H9 (cell line): ENCODE measurements around the gene ZP1. TPM values are rescaled to one million over a fixed set of nuclear protein-coding genes. Genes with fewer than 3 reads are reported as not detected.

Source experiments
- DNase-seq: peaks from one replicate; pipeline ENCODE4 v3.0.0-alpha.2; 2017
- H2AFZ ChIP-seq: one replicate; pipeline ENCODE4 v1.6.1; 2013; ENCODE audit warnings: mild to moderate bottlenecking, low read length, control low read depth, moderate library complexity
- H2AK5ac ChIP-seq: 2 replicates; pipeline ENCODE4 v1.6.1; 2013; ENCODE audit warnings: low read length, control low read depth, mixed read lengths; ENCODE audit not compliant: insufficient read length
- H2BK120ac ChIP-seq: one replicate; pipeline ENCODE4 v1.6.1; 2013; ENCODE audit warnings: low read depth, mild to moderate bottlenecking, low read length, control low read depth, inconsistent platforms; ENCODE audit not compliant: poor library complexity, severe bottlenecking
- H2BK12ac ChIP-seq: 2 replicates; pipeline ENCODE4 v1.6.1; 2013; ENCODE audit warnings: low read length, control low read depth, mixed read lengths, low read depth; ENCODE audit not compliant: insufficient read length
- H2BK15ac ChIP-seq: 2 replicates; pipeline ENCODE4 v1.6.1; 2013; ENCODE audit warnings: low read depth, low read length, control low read depth
- H2BK20ac ChIP-seq: one replicate; pipeline ENCODE4 v1.6.1; 2013; ENCODE audit warnings: low read depth, mild to moderate bottlenecking, low read length, control low read depth, inconsistent platforms; ENCODE audit not compliant: poor library complexity, severe bottlenecking
- H2BK5ac ChIP-seq: 2 replicates; pipeline ENCODE4 v1.6.1; 2013; ENCODE audit warnings: low read length, control low read depth, mixed read lengths; ENCODE audit not compliant: insufficient read length
- H3K14ac ChIP-seq: 2 replicates; pipeline ENCODE4 v1.6.1; 2013; ENCODE audit warnings: low read length, control low read depth; ENCODE audit not compliant: insufficient read depth
- H3K18ac ChIP-seq: 2 replicates; pipeline ENCODE4 v1.6.1; 2013; ENCODE audit warnings: low read depth, mild to moderate bottlenecking, mixed read lengths, low read length, control low read depth; ENCODE audit not compliant: insufficient read length
- H3K23ac ChIP-seq: 2 replicates; pipeline ENCODE4 v1.6.1; 2013; ENCODE audit warnings: low read length, control low read depth, mixed read lengths, low read depth; ENCODE audit not compliant: insufficient read length
- H3K23me2 ChIP-seq: 2 replicates; pipeline ENCODE4 v1.6.1; 2013; ENCODE audit warnings: low read depth, mild to moderate bottlenecking, mixed read lengths, low read length, control low read depth; ENCODE audit not compliant: insufficient read length, poor library complexity, severe bottlenecking
- H3K27ac ChIP-seq: 2 replicates; pipeline ENCODE4 v1.5.1; 2013; ENCODE audit warnings: low read length, control low read depth, mixed read lengths, low read depth; ENCODE audit not compliant: insufficient read length
- H3K27me3 ChIP-seq: 2 replicates; pipeline ENCODE4 v1.6.1; 2013; ENCODE audit warnings: low read length, control low read depth, inconsistent platforms; ENCODE audit not compliant: insufficient read depth
- H3K4ac ChIP-seq: 2 replicates; pipeline ENCODE4 v1.6.1; 2013; ENCODE audit warnings: low read depth, mild to moderate bottlenecking, control low read depth, inconsistent platforms, low read length, moderate library complexity
- H3K4me1 ChIP-seq: 2 replicates; pipeline ENCODE4 v1.6.1; 2013; ENCODE audit warnings: low read length, control low read depth, inconsistent platforms; ENCODE audit not compliant: insufficient read depth
- H3K4me2 ChIP-seq: 2 replicates; pipeline ENCODE4 v1.6.1; 2013; ENCODE audit warnings: low read length, control low read depth, mixed read lengths; ENCODE audit not compliant: insufficient read length, insufficient read depth
- H3K56ac ChIP-seq: 2 replicates; pipeline ENCODE4 v1.6.1; 2013; ENCODE audit warnings: low read depth, mild to moderate bottlenecking, mixed read lengths, low read length, control low read depth; ENCODE audit not compliant: insufficient read length
- H3K79me1 ChIP-seq: 2 replicates; pipeline ENCODE4 v1.6.1; 2013; ENCODE audit warnings: low read depth, mild to moderate bottlenecking, moderate library complexity, low read length, control low read depth, inconsistent platforms; ENCODE audit not compliant: insufficient read depth, poor library complexity, severe bottlenecking
- H3K79me2 ChIP-seq: 2 replicates; pipeline ENCODE4 v1.6.1; 2013; ENCODE audit warnings: low read length, control low read depth, inconsistent platforms; ENCODE audit not compliant: insufficient read depth
- H3K9ac ChIP-seq: 2 replicates; pipeline ENCODE4 v1.6.1; 2013; ENCODE audit warnings: low read length, control low read depth, mixed read lengths; ENCODE audit not compliant: insufficient read length; ENCODE audit errors: extremely low read depth
- H3K9me3 ChIP-seq: one replicate; pipeline ENCODE4 v1.6.1; 2013; ENCODE audit warnings: low read depth, low read length, inconsistent platforms; ENCODE audit not compliant: control insufficient read depth
- H3T11ph ChIP-seq: one replicate; pipeline ENCODE4 v1.6.1; 2013; ENCODE audit warnings: mild to moderate bottlenecking, low read length, control low read depth, inconsistent platforms
- H4K20me1 ChIP-seq: one replicate; pipeline ENCODE4 v1.6.1; 2013; ENCODE audit not compliant: control insufficient read depth, insufficient read length, insufficient read depth
- H4K5ac ChIP-seq: 2 replicates; pipeline ENCODE4 v1.6.1; 2013; ENCODE audit warnings: low read depth, mild to moderate bottlenecking, mixed read lengths, low read length, control low read depth; ENCODE audit not compliant: insufficient read length
- H4K8ac ChIP-seq: replicated peaks from 2 replicates; pipeline ENCODE4 v1.6.1; 2013; ENCODE audit warnings: low read length, control low read depth, mixed read lengths, low read depth; ENCODE audit not compliant: insufficient read length
- H4K91ac ChIP-seq: 2 replicates; pipeline ENCODE4 v1.6.1; 2013; ENCODE audit warnings: low read depth, mild to moderate bottlenecking, moderate library complexity, mixed read lengths, low read length, control low read depth; ENCODE audit not compliant: insufficient read length
- H3K27ac Mint-ChIP-seq, 3 experiments: 2 replicates in 2 of 3; 3 replicates in 1 of 3; pipeline ENCODE4 v1.8.0; 2020 to 2021; ENCODE audit warnings: mixed read lengths in 3 of 3, mild to moderate bottlenecking in 1 of 3, moderate library complexity in 1 of 3
- H3K27me3 Mint-ChIP-seq: 2 replicates; pipeline ENCODE4 v1.8.0; 2021; ENCODE audit warnings: low read depth, mild to moderate bottlenecking, moderate library complexity, mixed read lengths
- H3K36me3 Mint-ChIP-seq, 3 experiments: 2 replicates in 2 of 3; 3 replicates in 1 of 3; pipeline ENCODE4 v1.8.0; 2020 to 2021; ENCODE audit warnings: low read depth in 3 of 3, mixed read lengths in 3 of 3; ENCODE audit not compliant: insufficient read depth in 1 of 3
- H3K4me1 Mint-ChIP-seq, 2 experiments: 2 replicates each; pipeline ENCODE4 v1.8.0; 2020; ENCODE audit warnings: mixed read lengths in 2 of 2
- H3K4me3 Mint-ChIP-seq, 2 experiments: 2 replicates in 1 of 2; 3 replicates in 1 of 2; pipeline ENCODE4 v1.8.0; 2020 to 2021; ENCODE audit warnings: mild to moderate bottlenecking in 2 of 2, mixed read lengths in 2 of 2, moderate library complexity in 1 of 2
- H3K9me3 Mint-ChIP-seq, 2 experiments: 2 replicates in 1 of 2; 3 replicates in 1 of 2; pipeline ENCODE4 v1.8.0; 2020; ENCODE audit warnings: mild to moderate bottlenecking in 2 of 2, mixed read lengths in 2 of 2, moderate library complexity in 1 of 2
- CTCF ChIP-seq: fragments of 200-600 bp; sonication (generic); conservative IDR thresholded peaks from 3 replicates; pipeline ENCODE4 v1.8.0; 2021; ENCODE audit warnings: antibody characterized with exemption, mild to moderate bottlenecking
- WGBS: extraction: QIAGEN DNeasy Blood & Tissue Kit; methylation state at CpG from one replicate; pipeline ENCODE4 v1.1.7; 2013; ENCODE audit warnings: missing lambda C conversion rate, low lambda C conversion rate, mixed read lengths; ENCODE audit not compliant: insufficient read length; ENCODE audit errors: extremely low coverage; 5-methylcytosine and 5-hydroxymethylcytosine counted together
- total RNA-seq: library from RNA; stranded (reverse); gene quantifications from 2 replicates; pipeline ENCODE4 v1.2.1, GENCODE V29; 2021

ZP1 gene
- total RNA-seq, 1 experiment from 2014 or later: not detected

GRCh38 chr11:60872124-60872960 lies 5.0 kb downstream of the ZP1 start:
- H3T11ph ChIP-seq: no peak overlapping the region
- no peak for DNase-seq
- H3K23me2 ChIP-seq: no peaks in the 10 kb centered on the region
- no peaks in the 10 kb centered on the region for H3K27me3 ChIP-seq
- peak overlapping the region; percentile 42 for H2BK12ac ChIP-seq
- H3K9me3 ChIP-seq: no peaks in the 10 kb centered on the region
- H3K56ac ChIP-seq: no peak overlapping the region
- H2BK120ac ChIP-seq: no peak overlapping the region
- no peaks in the 10 kb centered on the region for H4K20me1 ChIP-seq
- no peak overlapping the region for H3K27ac ChIP-seq
- Mint-ChIP-seq H3K27me3 (no peaks in the 10 kb centered on the region; the same call in 1 of the 2 replicates), H3K27ac (no peak overlapping the region; a peak in 1 of 7 replicates), H3K4me3 (no peak overlapping the region), H3K4me1 (peaks cover 8 to 9% of the 10 kb centered on the region in 2 experiments), H3K36me3 (no peaks in the 10 kb centered on the region), H3K9me3 (no peaks in the 10 kb centered on the region)
- H3K18ac ChIP-seq: no peak overlapping the region
- no peak overlapping the region for H2BK15ac ChIP-seq
- H3K4ac ChIP-seq: no peak overlapping the region
- no peaks in the 10 kb centered on the region for H3K79me2 ChIP-seq
- H2BK5ac ChIP-seq: no peak overlapping the region
- H3K9ac ChIP-seq: no peak overlapping the region
- no peak for TF ChIP-seq CTCF
- H4K5ac ChIP-seq: no peak overlapping the region
- no peak overlapping the region for H2AK5ac ChIP-seq
- no peak overlapping the region for H3K4me2 ChIP-seq
- peaks cover 2% of the 10 kb centered on the region; the same call in 1 of the 2 replicates for H3K4me1 ChIP-seq
- H4K91ac ChIP-seq: no peak overlapping the region
- H3K23ac ChIP-seq: no peak overlapping the region
- H3K79me1 ChIP-seq: no peaks in the 10 kb centered on the region
- no CpG with 5 or more reads among the region's 6 CpGs for WGBS
- no peak overlapping the region for H4K8ac ChIP-seq
- no peak overlapping the region for H2BK20ac ChIP-seq
- no peak overlapping the region for H2AFZ ChIP-seq
- H3K14ac ChIP-seq: no peak overlapping the region; the same call in 1 of the 2 replicates
